K562 (cell line): ENCODE results near the gene ST8SIA1. TPM values are rescaled to one million over a fixed set of nuclear protein-coding genes. Genes with fewer than 3 reads are reported as not detected.

ENCODE experiments used
- ATAC-seq: fragments of 200-7000 bp; cut with Tn5 transposase; 3 replicates; pipeline ENCODE4 v1.9.1; 2020; ENCODE audit warnings: moderate library complexity
- BruUV-seq: library from RNA; stranded (reverse); fragments of 400-500 nt; replicated peaks from 2 replicates; lab custom pipeline; 2021; lab: Mats Ljungman, UMichigan
- CTCF ChIA-PET: fragments of 300-600 bp; formaldehyde crosslinking; extraction: SDS; loops from one replicate; lab custom pipeline; 2021; ENCODE audit warnings: low intra/inter-chr PET ratio; lab: Yijun Ruan, JAX
- POLR2A ChIA-PET: fragments of 300-600, 350-650 bp; sonication (Branson Sonifier 250); formaldehyde crosslinking; extraction: SDS; loops from one replicate; lab custom pipeline; 2021; ENCODE audit warnings: antibody characterized with exemption, inconsistent platforms; lab: Yijun Ruan, JAX
- DNase-seq, 4 experiments: peaks; one replicate each; pipeline versions ENCODE4 v3.0.0 to v3.0.0-alpha.2; 2011 to 2018; ENCODE audit warnings: low spot score in 3 of 4, mixed read lengths in 3 of 4; ENCODE audit errors: extremely low read depth in 1 of 4
- FAIRE-seq: peaks from 2 replicates; lab custom pipeline; 2011; peaks lifted over from hg19 to GRCh38; lab: Jason Lieb, UNC
- H2AFZ ChIP-seq: 2 replicates; pipeline ENCODE4 v1.6.0; 2011; ENCODE audit warnings: low read depth, low read length, control low read depth, inconsistent platforms
- H3K27ac ChIP-seq: fragments of 200-600 bp; 3 replicates; pipeline ENCODE4 v1.8.0; 2011; ENCODE audit warnings: low read depth, mild to moderate bottlenecking, control low read depth, inconsistent platforms, low read length, moderate library complexity, mixed read lengths; ENCODE audit errors: extremely low read depth
- H3K27me3 ChIP-seq, 2 experiments: fragments of 300-600 bp in 1 of 2; 2 replicates in 1 of 2; 3 replicates in 1 of 2; pipeline versions ENCODE4 v1.6.0 to v1.8.0; 2011; ENCODE audit warnings: inconsistent platforms in 2 of 2, low read length in 2 of 2, mild to moderate bottlenecking in 1 of 2, mixed read lengths in 1 of 2, moderate library complexity in 1 of 2; ENCODE audit not compliant: control insufficient read depth in 2 of 2, insufficient read depth in 2 of 2
- H3K36me3 ChIP-seq: fragments of 300-600 bp; 3 replicates; pipeline ENCODE4 v1.8.0; 2011; ENCODE audit warnings: mild to moderate bottlenecking, low read length, inconsistent platforms; ENCODE audit not compliant: control insufficient read depth, insufficient read depth
- H3K4me1 ChIP-seq, 2 experiments: fragments of 200-600 bp in 1 of 2; replicated peaks in 1 of 2; 2 replicates in 1 of 2; 3 replicates in 1 of 2; pipeline versions ENCODE4 v1.5.1 to v1.8.0; 2011; ENCODE audit warnings: inconsistent platforms in 2 of 2, low read length in 2 of 2, mild to moderate bottlenecking in 1 of 2, mixed read lengths in 1 of 2, moderate library complexity in 1 of 2; ENCODE audit not compliant: control insufficient read depth in 2 of 2, insufficient read depth in 2 of 2
- H3K4me2 ChIP-seq: 2 replicates; pipeline ENCODE4 v1.6.1; 2011; ENCODE audit warnings: low read length, control low read depth, inconsistent platforms, mixed read lengths; ENCODE audit not compliant: insufficient read depth
- H3K4me3 ChIP-seq: fragments of 200-600 bp; sonication (generic), shearing (Covaris generic); 2 replicates; pipeline ENCODE4 v1.5.1; 2016; ENCODE audit warnings: control low read depth, inconsistent platforms
- H3K79me2 ChIP-seq: fragments of 200-600 bp; 3 replicates; pipeline ENCODE4 v1.8.0; 2011; ENCODE audit warnings: low read length, inconsistent platforms; ENCODE audit not compliant: control insufficient read depth, insufficient read depth
- H3K9ac ChIP-seq, 2 experiments: 2 replicates each; pipeline versions ENCODE4 v1.6.0 to v1.6.1; 2011; ENCODE audit warnings: low read depth in 2 of 2, low read length in 2 of 2, control low read depth in 1 of 2, inconsistent platforms in 1 of 2, mild to moderate bottlenecking in 1 of 2, mixed read lengths in 1 of 2; ENCODE audit not compliant: insufficient read depth in 1 of 2
- H3K9me1 ChIP-seq: one replicate; pipeline ENCODE4 v1.6.0; 2011; ENCODE audit warnings: inconsistent platforms, mild to moderate bottlenecking, low read length, moderate library complexity; ENCODE audit not compliant: control insufficient read depth, insufficient read depth
- H3K9me3 ChIP-seq: replicated peaks from 2 replicates; pipeline ENCODE4 v1.5.1; 2011; ENCODE audit warnings: low read depth, low read length, inconsistent platforms; ENCODE audit not compliant: control insufficient read depth, insufficient read depth
- H4K20me1 ChIP-seq: replicated peaks from 2 replicates; pipeline ENCODE4 v1.6.1; 2011; ENCODE audit warnings: low read length, inconsistent platforms, mixed read lengths; ENCODE audit not compliant: control insufficient read depth, insufficient read depth
- BACH1 ChIP-seq: fragments of 200-800 bp; sonication (Bioruptor generic); IDR thresholded peaks from 2 replicates; pipeline ENCODE4 v1.6.1; 2016; ENCODE audit warnings: missing genetic modification characterization, missing compliant biosample characterization
- BDP1 ChIP-seq: IDR thresholded peaks from 3 replicates; pipeline ENCODE4 v1.6.1; 2011; ENCODE audit not compliant: insufficient read length, insufficient read depth
- BRCA1 ChIP-seq, 2 experiments: fragments of 450-650 bp in 1 of 2; sonication (generic) in 1 of 2; formaldehyde crosslinking in 1 of 2; IDR thresholded peaks; 2 replicates each; pipeline versions ENCODE4 v1.5.0 to v1.6.1; 2017 to 2020; ENCODE audit warnings: mild to moderate bottlenecking in 1 of 2, missing genetic modification reagents in 1 of 2
- HIVEP1 ChIP-seq: fragments of 250-450 bp; sonication (Bioruptor Pico); IDR thresholded peaks from 2 replicates; pipeline ENCODE4 v1.4.0; 2020; ENCODE audit warnings: mild to moderate bottlenecking
- ILF3 ChIP-seq: fragments of 450-650 bp; IDR thresholded peaks from 2 replicates; pipeline ENCODE4 v1.6.1; 2018; ENCODE audit warnings: antibody characterized with exemption, mild to moderate bottlenecking, moderate library complexity, borderline replicate concordance
- MAFG ChIP-seq: fragments of 450-650 bp; conservative IDR thresholded peaks from 2 replicates; pipeline ENCODE4 v1.6.1; 2016; ENCODE audit warnings: missing genetic modification characterization, missing compliant biosample characterization
- NR2C2 ChIP-seq, 2 experiments: fragments of 200-800 bp in 1 of 2; sonication (Bioruptor generic) in 1 of 2; sonication (generic) in 1 of 2; formaldehyde crosslinking in 1 of 2; IDR thresholded peaks; 2 replicates each; pipeline versions ENCODE4 v1.6.1 to v1.8.0; 2016 to 2022; ENCODE audit warnings: mild to moderate bottlenecking in 1 of 2, missing compliant biosample characterization in 1 of 2, missing genetic modification characterization in 1 of 2, missing genetic modification reagents in 1 of 2
- PPARD ChIP-seq: fragments of 250-450 bp; sonication (Bioruptor Pico); IDR thresholded peaks from 2 replicates; pipeline ENCODE4 v1.8.0; 2022; ENCODE audit warnings: inconsistent platforms, mild to moderate bottlenecking, moderate library complexity
- STAT5B ChIP-seq: fragments of 250-450 bp; sonication (Bioruptor Pico); IDR thresholded peaks from 2 replicates; pipeline ENCODE4 v1.8.0; 2021; ENCODE audit warnings: mild to moderate bottlenecking, inconsistent platforms
- TARDBP ChIP-seq: fragments of 450-650 bp; IDR thresholded peaks from 2 replicates; pipeline ENCODE4 v1.6.1; 2016
- XRCC3 ChIP-seq: fragments of 450-650 bp; IDR thresholded peaks from 2 replicates; pipeline ENCODE4 v1.6.1; 2017; ENCODE audit warnings: mild to moderate bottlenecking, moderate library complexity
- ZNF12 ChIP-seq: sonication (generic); formaldehyde crosslinking; IDR thresholded peaks from 2 replicates; pipeline ENCODE4 v1.4.0; 2020; ENCODE audit warnings: mild to moderate bottlenecking, missing genetic modification reagents
- ZNF253 ChIP-seq: fragments of 250-450 bp; sonication (Bioruptor Pico); conservative IDR thresholded peaks from 2 replicates; pipeline ENCODE4 v1.6.1; 2021; ENCODE audit warnings: mild to moderate bottlenecking
- ZNF699 ChIP-seq: fragments of 250-450 bp; sonication (Bioruptor Pico); IDR thresholded peaks from 2 replicates; pipeline ENCODE4 v1.8.0; 2021; ENCODE audit warnings: mild to moderate bottlenecking, moderate library complexity; ENCODE audit not compliant: insufficient replicate concordance
- in situ Hi-C: fragments of 300-500 bp; cut with MboI; formaldehyde crosslinking; loops from 4 replicates; pipeline ENCODE4 v1.15.0; 2018; ENCODE audit warnings: inconsistent platforms, mixed read lengths
- intact Hi-C: fragments of 100-400 bp; cut with micrococcal nuclease; formaldehyde crosslinking; loops from 2 replicates; pipeline ENCODE4 v1.14.2; 2022
- polyA plus RNA-seq, 8 experiments: library from polyadenylated mRNA; depleted of rRNA in 4 of 8; stranded (reverse) in 5 of 8; unstranded in 3 of 8; fragments of >200 nt; fragmentation: Nextera tagmentation in 2 of 8; fragmentation: Illumina TruSeq in 1 of 8; extraction: Ambion mirVana in 2 of 8; extraction: Trizol in 1 of 8; gene quantifications; 2 replicates each; pipeline versions ENCODE4 v1.2.1 to v1.2.3, GENCODE V29; 2011 to 2014; ENCODE audit warnings: inconsistent platforms in 1 of 8, missing spikeins in 1 of 8
- total RNA-seq, 7 experiments: library from RNA; depleted of rRNA in 6 of 7; stranded (reverse); fragments of >200 nt in 6 of 7; fragmentation: Illumina TruSeq in 2 of 7; extraction: Trizol in 2 of 7; gene quantifications; 2 replicates each; pipeline versions ENCODE4 v1.2.1 to v1.2.3, GENCODE V29; 2011 to 2021; ENCODE audit warnings: low replicate concordance in 1 of 7
- TF ChIP-seq, protein P1 (sequence below), 3 experiments: fragments of 200-800 bp in 1 of 3; sonication (Bioruptor generic) in 1 of 3; sonication (generic) in 1 of 3; formaldehyde crosslinking in 1 of 3; IDR thresholded peaks; 2 replicates each; pipeline versions ENCODE4 v1.6.1 to v1.8.0; 2016 to 2022; ENCODE audit warnings: mild to moderate bottlenecking in 2 of 3, missing compliant biosample characterization in 2 of 3, missing genetic modification characterization in 2 of 3, missing genetic modification reagents in 1 of 3
- TF ChIP-seq, protein P2 (sequence below): sonication (generic); formaldehyde crosslinking; IDR thresholded peaks from 2 replicates; pipeline ENCODE4 v1.8.1; 2022; ENCODE audit warnings: missing genetic modification reagents
- TF ChIP-seq, protein P3 (sequence below): fragments of 450-650 bp; IDR thresholded peaks from one replicate; pipeline ENCODE4 v1.6.1; 2018; ENCODE audit warnings: mild to moderate bottlenecking, moderate library complexity; ENCODE audit not compliant: partially characterized antibody

Gene ST8SIA1
- total and polyA plus RNA-seq, 9 of the 15 experiments (the other 6 are each of a cell fraction or from before 2014, with no cell fraction given) = 0.86 to 26.3 (median 4.3) TPM

DNA sequence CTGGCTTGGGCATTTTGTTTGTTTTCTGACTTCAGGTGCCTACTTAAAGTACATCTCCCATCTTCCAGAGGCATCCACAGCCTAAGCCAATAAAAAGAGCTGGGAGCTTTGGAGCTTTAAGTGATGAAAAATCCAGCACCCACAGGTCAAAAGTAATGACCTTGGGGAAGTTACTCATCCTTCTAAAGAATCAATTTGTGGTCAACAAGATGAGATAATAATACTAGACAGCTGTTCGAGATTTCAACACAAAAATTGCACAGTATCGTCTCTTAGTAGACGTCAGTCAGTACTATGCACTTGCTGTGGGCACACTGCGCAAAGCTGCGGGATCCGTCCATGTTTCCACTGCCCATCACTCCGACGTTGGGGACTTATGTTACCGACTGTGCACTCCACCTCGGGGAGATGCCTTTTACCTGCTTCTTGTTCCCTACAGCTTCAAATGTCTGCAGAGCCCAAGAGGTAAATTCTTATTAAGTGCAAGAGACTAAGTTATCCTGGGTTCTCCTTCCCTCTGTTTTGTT lies 1.3 kb downstream of the ST8SIA1 start (continued):
- TF ChIP-seq ZNF699 (CRISPR knock-in tag) (no peak), ILF3 (no peak), MAFG (tag) (no peak), XRCC3 (no peak), STAT5B (CRISPR knock-in tag) (no peak)
- TF ChIP-seq, protein P1, sequence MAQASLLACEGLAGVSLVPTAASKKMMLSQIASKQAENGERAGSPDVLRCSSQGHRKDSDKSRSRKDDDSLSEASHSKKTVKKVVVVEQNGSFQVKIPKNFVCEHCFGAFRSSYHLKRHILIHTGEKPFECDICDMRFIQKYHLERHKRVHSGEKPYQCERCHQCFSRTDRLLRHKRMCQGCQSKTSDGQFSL (CRISPR knock-in tag; IDR thresholded peaks at IDR 0.05) = no peak
- TF ChIP-seq, protein P1 (tag; IDR thresholded peaks at IDR 0.05) = no peak

DNA sequence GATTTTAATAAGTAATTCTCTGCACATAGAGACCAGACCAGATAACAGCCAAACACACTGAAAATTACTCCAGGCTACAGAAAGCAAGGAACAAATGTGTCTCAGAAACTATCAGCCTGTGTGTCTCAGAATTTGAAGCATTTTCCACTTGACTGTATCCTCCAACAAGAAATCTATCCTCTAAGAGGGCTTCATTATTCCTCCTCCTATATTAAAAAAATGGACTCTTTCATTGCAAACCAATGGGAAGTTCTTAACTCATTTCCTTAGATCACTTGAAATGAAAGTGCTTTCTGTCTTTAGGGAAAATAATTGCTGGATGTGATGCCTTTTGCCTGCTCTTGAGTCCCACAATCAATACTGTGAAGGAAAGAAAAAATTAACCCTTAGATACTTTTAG lies 2.3 kb downstream of the ST8SIA1 start:
- Histone ChIP-seq H3K9me3 (no peaks in the 10 kb centered on the region), H4K20me1 (no peaks in the 10 kb centered on the region), H3K36me3 (no peaks in the 10 kb centered on the region), H3K4me3 (no peak overlapping the region), H3K27me3 (peaks cover 0 to 10% of the 10 kb centered on the region in 2 experiments; a peak in 3 of 5 replicates), H3K27ac (no peak overlapping the region), H3K9me1 (no peaks in the 10 kb centered on the region), H3K79me2 (no peaks in the 10 kb centered on the region), H3K4me1 (peaks cover 0 to 18% of the 10 kb centered on the region in 2 experiments; a peak in 2 of 5 replicates), H3K9ac (no peak overlapping the region), H3K4me2 (no peak overlapping the region), H2AFZ (no peak overlapping the region)
- CTCF ChIA-PET = no interaction called here
- in situ Hi-C loops (loop anchor here (10.0 kb wide), 1 partner anchor 227 kb away; no protein-coding TSS in a partner anchor), intact Hi-C loops (loop anchor here (10.0 kb wide), 2 partner anchors 247 to 637 kb away; no protein-coding TSS in a partner anchor)
- ATAC-seq (no peak), FAIRE-seq (no peak), DNase-seq (no peak)
- no TSS peak for BruUV-seq
- POLR2A ChIA-PET = no interaction called here
- no peak for TF ChIP-seq HIVEP1 (CRISPR knock-in tag)
- TF ChIP-seq BACH1 (tag) = no peak
- TF ChIP-seq PPARD (CRISPR knock-in tag) = no peak
- TF ChIP-seq, protein P2, sequence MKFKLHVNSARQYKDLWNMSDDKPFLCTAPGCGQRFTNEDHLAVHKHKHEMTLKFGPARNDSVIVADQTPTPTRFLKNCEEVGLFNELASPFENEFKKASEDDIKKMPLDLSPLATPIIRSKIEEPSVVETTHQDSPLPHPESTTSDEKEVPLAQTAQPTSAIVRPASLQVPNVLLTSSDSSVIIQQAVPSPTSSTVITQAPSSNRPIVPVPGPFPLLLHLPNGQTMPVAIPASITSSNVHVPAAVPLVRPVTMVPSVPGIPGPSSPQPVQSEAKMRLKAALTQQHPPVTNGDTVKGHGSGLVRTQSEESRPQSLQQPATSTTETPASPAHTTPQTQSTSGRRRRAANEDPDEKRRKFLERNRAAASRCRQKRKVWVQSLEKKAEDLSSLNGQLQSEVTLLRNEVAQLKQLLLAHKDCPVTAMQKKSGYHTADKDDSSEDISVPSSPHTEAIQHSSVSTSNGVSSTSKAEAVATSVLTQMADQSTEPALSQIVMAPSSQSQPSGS (CRISPR knock-in tag) = no peak
- TF ChIP-seq TARDBP = no peak
- no peak for TF ChIP-seq ZNF12 (CRISPR knock-in tag)
- TF ChIP-seq, protein P3, sequence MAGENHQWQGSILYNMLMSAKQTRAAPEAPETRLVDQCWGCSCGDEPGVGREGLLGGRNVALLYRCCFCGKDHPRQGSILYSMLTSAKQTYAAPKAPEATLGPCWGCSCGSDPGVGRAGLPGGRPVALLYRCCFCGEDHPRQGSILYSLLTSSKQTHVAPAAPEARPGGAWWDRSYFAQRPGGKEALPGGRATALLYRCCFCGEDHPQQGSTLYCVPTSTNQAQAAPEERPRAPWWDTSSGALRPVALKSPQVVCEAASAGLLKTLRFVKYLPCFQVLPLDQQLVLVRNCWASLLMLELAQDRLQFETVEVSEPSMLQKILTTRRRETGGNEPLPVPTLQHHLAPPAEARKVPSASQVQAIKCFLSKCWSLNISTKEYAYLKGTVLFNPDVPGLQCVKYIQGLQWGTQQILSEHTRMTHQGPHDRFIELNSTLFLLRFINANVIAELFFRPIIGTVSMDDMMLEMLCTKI = no peak
- TF ChIP-seq ZNF253 = no peak
- no peak for TF ChIP-seq NR2C2 (CRISPR knock-in tag; IDR thresholded peaks at IDR 0.05)
- TF ChIP-seq NR2C2 (tag; IDR thresholded peaks at IDR 0.05) = no peak
- TF ChIP-seq BDP1 = no peak
- TF ChIP-seq BRCA1 (IDR thresholded peaks at IDR 0.05) = no peak
- TF ChIP-seq BRCA1 (CRISPR knock-in tag; IDR thresholded peaks at IDR 0.05) = no peak
